Anterior cingulate cortex (tissue), 58 donors: ENCODE results near the gene CCT7.

ENCODE experiments used
- DNase-seq, 58 donors: peaks; one replicate each; lab custom pipeline; 2025; lab: John Stamatoyannopoulos, UW

The CCT7 gene

GRCh38 chr2:73225513-73226360 is 8.4 kb upstream of the CCT7 start:
- no peak for DNase-seq

- DNase-seq, result no peak
Observed at GRCh38 chr2:73227086-73227485, 7.0 kb upstream of the CCT7 start.

GRCh38 chr2:73228631-73229030 is 5.5 kb upstream of the CCT7 start:
- DNase-seq, result no peak

GRCh38 chr2:73232403-73233153 is 1.5 kb upstream of the CCT7 start:
- peak in 5 of 58 donors; percentile 32 to 75 (median 52) for DNase-seq

- peak; percentile 86 to 100 (median 99) for DNase-seq
Observed at GRCh38 chr2:73233154-73233931, 765 bp upstream of the CCT7 start, which contains the start of gene PRADC1. TSS of gene PRADC1 (minus strand) at chr2:73233239. CDS start at chr2:73233160, 79 bp downstream.

- no peak for DNase-seq
Observed at GRCh38 chr2:73235315-73236028, 1.4 kb downstream of the CCT7 start.

GRCh38 chr2:73237168-73237567 is 3.1 kb downstream of the CCT7 start:
- DNase-seq, result no peak

GRCh38 chr2:73238149-73238548 is 4.0 kb downstream of the CCT7 start:
- no peak for DNase-seq

- DNase-seq, result no peak
Observed at GRCh38 chr2:73238976-73239375, 4.9 kb downstream of the CCT7 start.

- no peak for DNase-seq
Observed at GRCh38 chr2:73239776-73240175, 5.7 kb downstream of the CCT7 start.

- peak in 1 of 58 donors; percentile 24 for DNase-seq
Observed at GRCh38 chr2:73243884-73244570, 9.9 kb downstream of the CCT7 start.

- DNase-seq, result no peak
Observed at GRCh38 chr2:73244580-73244979, 10.5 kb downstream of the CCT7 start.

- no peak for DNase-seq
Observed at GRCh38 chr2:73246850-73247249, 12.7 kb downstream of the CCT7 start.

- DNase-seq, result no peak
Observed at GRCh38 chr2:73249636-73250035, 15.5 kb downstream of the CCT7 start.

GRCh38 chr2:73250872-73251846 is 17.1 kb downstream of the CCT7 start:
- peak in 1 of 58 donors; percentile 7 for DNase-seq

- DNase-seq, result no peak
Observed at GRCh38 chr2:73252238-73253027, 18.3 kb downstream of the CCT7 start.

- DNase-seq, result no peak
Observed at GRCh38 chr2:73253400-73253799, 19.3 kb downstream of the CCT7 start.
